ENCODE measurements around the gene RNF223.

The RNF223 gene

DNA sequence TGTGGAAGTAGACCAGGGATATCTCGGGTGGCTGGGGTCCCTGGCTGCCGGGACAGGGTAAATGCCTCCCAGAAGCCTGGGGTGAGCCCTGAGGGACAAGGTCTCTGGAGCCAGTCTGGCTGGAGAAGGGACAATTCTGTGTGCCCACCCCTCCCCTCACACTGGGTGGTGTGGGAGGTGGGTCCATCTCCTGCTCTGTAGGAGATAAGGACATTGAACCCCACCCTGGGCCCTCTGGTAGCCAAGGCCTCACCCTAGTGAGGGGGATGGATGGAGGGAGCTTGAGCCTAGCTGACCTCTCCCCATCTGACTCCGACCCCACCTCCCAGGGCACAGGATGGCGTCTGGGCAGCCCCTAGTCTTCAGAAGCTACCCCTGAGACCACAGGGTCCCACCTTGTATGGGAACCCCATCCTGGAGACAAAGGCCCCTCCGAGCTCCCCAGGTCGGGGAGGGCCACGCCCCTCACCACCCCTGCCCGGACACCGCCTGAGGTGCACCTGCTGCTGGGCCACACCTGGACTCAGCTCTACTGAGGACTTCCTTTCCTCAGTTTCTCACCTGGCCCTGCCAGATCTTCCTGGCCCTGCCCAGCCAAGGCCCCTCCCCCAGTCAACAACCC, 49.8 kb downstream of the RNF223 start:
- no peak for DNase-seq

DNA sequence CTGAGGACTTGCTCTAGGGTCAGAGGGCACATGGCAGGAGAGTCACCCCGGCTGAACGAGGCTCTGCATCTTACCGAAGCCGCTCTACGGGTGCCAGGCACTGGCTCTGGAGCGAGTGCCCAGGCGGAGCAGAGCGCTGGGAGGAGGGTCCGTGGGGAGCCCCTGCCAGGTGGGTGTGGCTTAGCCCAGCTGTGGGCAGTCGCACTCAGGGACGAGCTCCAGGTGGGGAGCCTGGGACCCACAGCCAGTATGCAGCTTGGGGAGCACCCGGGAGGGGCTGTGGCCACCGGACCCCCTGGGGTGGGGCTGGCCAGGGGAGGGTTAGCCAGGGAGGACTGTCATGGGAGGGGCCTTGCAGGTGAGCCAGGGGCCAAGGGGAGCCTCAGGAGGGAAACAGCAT, 50.4 kb downstream of the RNF223 start:
- no peak for DNase-seq

DNA sequence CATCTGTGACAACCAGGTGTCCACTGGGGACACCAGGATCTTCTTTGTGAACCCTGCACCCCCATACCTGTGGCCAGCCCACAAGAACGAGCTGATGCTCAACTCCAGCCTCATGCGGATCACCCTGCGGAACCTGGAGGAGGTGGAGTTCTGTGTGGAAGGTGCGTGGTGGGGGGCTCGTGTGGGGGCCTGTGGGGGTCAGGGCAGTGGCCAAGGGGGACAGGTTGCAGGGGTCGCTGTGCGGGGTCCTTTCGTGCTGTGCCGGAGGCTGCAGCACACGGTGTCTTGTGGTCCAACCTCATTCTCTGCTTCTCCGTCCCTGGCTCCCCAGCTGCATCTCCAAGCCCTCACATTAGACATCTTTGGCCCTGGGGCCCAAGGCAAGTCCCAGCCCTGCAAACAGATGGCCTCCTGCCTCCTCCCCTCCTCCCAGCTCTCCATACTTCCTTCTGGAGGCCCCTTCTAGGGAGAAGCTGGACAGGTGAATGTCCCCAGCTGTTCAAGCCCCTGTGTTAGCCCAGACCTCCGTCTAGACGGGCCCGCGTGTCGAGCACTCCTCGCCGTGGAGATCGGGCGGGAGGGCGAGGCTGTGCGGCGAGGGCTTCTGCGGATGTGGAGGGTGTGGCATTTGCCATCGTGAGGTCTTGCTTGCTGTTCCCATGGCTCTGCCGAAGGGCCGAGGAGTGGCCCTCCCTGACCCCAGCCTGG, 51.6 kb downstream of the RNF223 start:
- no peak for DNase-seq

DNA sequence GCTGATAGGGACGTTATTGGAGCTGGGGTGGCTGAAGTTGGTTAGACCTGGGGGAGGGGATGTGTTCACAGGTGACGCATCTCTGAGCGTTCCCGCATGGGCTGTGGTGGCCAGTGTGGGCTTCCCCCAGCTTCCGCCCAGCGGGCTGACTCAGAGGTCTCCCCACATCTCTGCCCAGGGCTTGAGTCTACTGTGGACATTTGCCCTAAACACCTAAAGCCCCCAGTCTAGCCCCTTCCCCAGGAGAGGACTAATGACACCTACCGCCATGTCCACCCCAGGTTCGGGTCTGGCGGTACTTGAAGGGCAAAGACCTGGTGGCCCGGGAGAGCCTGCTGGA, 52.2 kb downstream of the RNF223 start:
- no peak for DNase-seq

DNA sequence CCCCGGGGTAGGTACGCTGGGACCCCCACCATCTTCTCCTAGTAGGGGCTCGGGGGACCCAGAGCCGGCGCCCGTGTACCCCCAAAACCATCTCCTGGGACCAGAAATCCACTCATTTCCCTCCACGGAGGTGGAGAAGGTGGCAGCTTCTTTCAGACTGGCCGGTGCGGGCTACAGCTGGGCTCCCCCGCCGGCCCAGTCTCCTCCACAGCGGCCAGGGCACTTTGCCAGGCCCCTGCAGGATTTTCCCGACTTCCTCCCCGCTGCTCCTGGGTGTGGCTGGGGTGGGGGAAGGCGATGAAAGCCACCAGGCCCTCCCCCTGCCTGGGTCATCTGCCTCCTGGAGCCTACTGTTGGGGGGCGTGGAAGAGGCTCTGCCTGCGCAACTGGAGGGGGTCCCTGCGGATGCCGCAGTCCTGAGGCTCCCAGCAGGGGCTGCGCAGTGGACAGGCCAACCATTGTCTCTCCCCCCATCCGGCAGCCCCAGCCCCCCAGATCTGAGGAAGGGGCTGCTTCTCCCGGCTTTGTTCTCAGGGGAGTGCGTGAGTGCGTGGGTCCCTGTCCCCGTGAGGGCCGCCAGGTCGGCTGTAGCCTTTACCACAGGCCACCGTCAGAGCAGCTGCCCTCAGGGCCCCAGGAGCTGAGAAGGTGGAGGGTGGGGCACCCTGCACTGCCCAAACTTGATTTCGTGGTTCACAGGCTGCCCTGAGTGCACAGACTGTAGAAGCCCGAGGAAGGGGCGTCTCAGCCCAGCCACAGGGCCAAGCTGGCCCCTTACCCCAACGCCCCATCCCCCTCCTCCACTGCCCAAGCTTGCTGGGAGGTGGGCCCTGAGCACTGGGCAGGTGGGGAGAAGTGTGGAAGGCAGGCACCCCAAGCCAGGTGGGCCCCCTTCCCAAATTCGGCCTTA, 52.8 kb downstream of the RNF223 start:
- no peak for DNase-seq

Data from activated CD4-positive, CD25-positive, alpha-beta regulatory T cell treated with anti-CD3 and anti-CD28 coated beads, Interleukin-2, amount 50 U/mL, for 72 hours (primary cell).